Keratinocyte (primary cell): ENCODE measurements around the gene LAMA4.

Experiments used
- CTCF ChIP-seq, 3 experiments: IDR thresholded peaks in 1 of 3; conservative IDR thresholded peaks in 1 of 3; optimal IDR thresholded peaks in 1 of 3; 2 replicates in 2 of 3; 3 replicates in 1 of 3; pipeline versions ENCODE3 to v1.5.1; 2011; ENCODE audit warnings: low read length in 3 of 3, mild to moderate bottlenecking in 3 of 3, moderate library complexity in 2 of 3, control low read depth in 1 of 3, inconsistent platforms in 1 of 3; ENCODE audit not compliant: insufficient read depth in 2 of 3; ENCODE audit errors: extremely low read depth in 1 of 3
- EZH2 ChIP-seq: IDR thresholded peaks from one replicate; pipeline ENCODE4 v1.6.1; 2012; ENCODE audit warnings: inconsistent platforms, mild to moderate bottlenecking, low read length, moderate library complexity

DNA sequence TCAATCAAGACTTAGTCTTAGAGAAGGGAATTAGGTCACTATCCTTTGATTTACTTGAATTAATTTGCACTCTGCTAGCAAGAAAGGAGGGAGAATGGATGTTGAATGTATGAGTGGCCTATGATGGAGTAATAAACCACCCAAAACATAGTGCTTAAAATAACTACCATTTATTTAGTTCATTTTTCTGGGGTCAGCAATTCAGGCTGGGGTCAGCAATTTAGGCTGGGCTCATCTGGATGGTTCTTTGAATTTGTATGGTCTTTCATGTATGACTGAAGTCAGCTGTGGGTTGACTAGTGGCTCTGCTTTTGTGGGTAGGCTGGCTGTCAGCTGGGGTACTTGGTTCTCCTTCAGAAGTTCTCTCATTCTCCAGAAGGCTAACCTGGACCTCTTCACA lies 21.0 kb upstream of the LAMA4 start:
- TF ChIP-seq CTCF (optimal IDR thresholded peaks at IDR 0.05 in 1 of 3, IDR thresholded peaks at IDR 0.05 in 1 of 3, conservative IDR thresholded peaks at IDR 0.05 in 1 of 3; ENCODE audit: extremely low read depth in 1 of 3, insufficient read depth in 2 of 3, low read length in 3 of 3): no peak
- no peak for TF ChIP-seq EZH2
